IMR-90 (cell line): ENCODE data around the gene DNAJC11. TPM values are rescaled to one million over a fixed set of nuclear protein-coding genes. Genes with fewer than 3 reads are reported as not detected.

ENCODE experiments used
- ATAC-seq: fragments of 200-7000 bp; cut with Tn5 transposase; 2 replicates; pipeline ENCODE4 v1.9.1; 2020; ENCODE audit warnings: low read depth, mild to moderate bottlenecking, moderate library complexity
- BruUV-seq: library from RNA; stranded (reverse); fragments of 400-500 nt; replicated peaks from 2 replicates; lab custom pipeline; 2021; lab: Mats Ljungman, UMichigan
- CTCF ChIA-PET: fragments of 300-600 bp; formaldehyde crosslinking; extraction: SDS; loops from one replicate; lab custom pipeline; 2021; ENCODE audit warnings: antibody characterized with exemption; lab: Yijun Ruan, JAX
- POLR2A ChIA-PET: fragments of 300-600 bp; sonication (Branson Sonifier 250); formaldehyde crosslinking; loops from one replicate; lab custom pipeline; 2022; ENCODE audit warnings: antibody characterized with exemption; ENCODE audit not compliant: unreplicated experiment; lab: Charles Lee
- DNase-seq: peaks from one replicate; pipeline ENCODE4 v3.0.0; 2013
- H2AFZ ChIP-seq: replicated peaks from 2 replicates; pipeline ENCODE3; 2013; ENCODE audit warnings: low read length, mild to moderate bottlenecking; ENCODE audit not compliant: poor library complexity
- H2AK5ac ChIP-seq: 2 replicates; pipeline ENCODE4 v1.6.1; 2013; ENCODE audit warnings: low read depth, low read length, inconsistent platforms
- H2AK9ac ChIP-seq: replicated peaks from 2 replicates; pipeline ENCODE3; 2013; ENCODE audit warnings: mild to moderate bottlenecking, low read depth, low read length, moderate library complexity; ENCODE audit not compliant: poor library complexity
- H2BK120ac ChIP-seq: 2 replicates; pipeline ENCODE4 v1.6.1; 2013; ENCODE audit warnings: low read depth, low read length, inconsistent platforms
- H2BK15ac ChIP-seq: 3 replicates; pipeline ENCODE4 v1.6.1; 2013; ENCODE audit warnings: low read depth, low read length, inconsistent platforms
- H2BK20ac ChIP-seq: 2 replicates; pipeline ENCODE4 v1.6.1; 2013; ENCODE audit warnings: low read depth, mild to moderate bottlenecking, inconsistent platforms, low read length, moderate library complexity
- H2BK5ac ChIP-seq: 2 replicates; pipeline ENCODE4 v1.6.1; 2013; ENCODE audit warnings: mild to moderate bottlenecking, low read depth, low read length, inconsistent platforms; ENCODE audit not compliant: poor library complexity, severe bottlenecking
- H3K14ac ChIP-seq: replicated peaks from 2 replicates; pipeline ENCODE4 v1.6.1; 2013; ENCODE audit warnings: low read depth, low read length, inconsistent platforms
- H3K18ac ChIP-seq: 2 replicates; pipeline ENCODE4 v1.6.1; 2013; ENCODE audit warnings: low read depth, low read length, control low read depth
- H3K23ac ChIP-seq: 2 replicates; pipeline ENCODE4 v1.6.1; 2013; ENCODE audit warnings: low read depth, low read length, inconsistent platforms
- H3K27ac ChIP-seq: 2 replicates; pipeline ENCODE4 v1.5.1; 2013; ENCODE audit warnings: mild to moderate bottlenecking, control low read depth, low read length; ENCODE audit not compliant: insufficient read depth
- H3K27me3 ChIP-seq: 2 replicates; pipeline ENCODE4 v1.6.1; 2013; ENCODE audit warnings: low read length; ENCODE audit not compliant: control insufficient read depth, insufficient read depth
- H3K36me3 ChIP-seq: 2 replicates; pipeline ENCODE4 v1.6.1; 2013; ENCODE audit warnings: low read length, mixed read lengths; ENCODE audit not compliant: control insufficient read depth, insufficient read depth
- H3K4ac ChIP-seq: 2 replicates; pipeline ENCODE4 v1.6.1; 2013; ENCODE audit warnings: low read depth, low read length, inconsistent platforms
- H3K4me1 ChIP-seq: 2 replicates; pipeline ENCODE4 v1.6.1; 2013; ENCODE audit warnings: low read length, mixed read lengths; ENCODE audit not compliant: control insufficient read depth, insufficient read depth
- H3K4me2 ChIP-seq: 2 replicates; pipeline ENCODE4 v1.6.1; 2013; ENCODE audit warnings: low read depth, mild to moderate bottlenecking, control low read depth, low read length, moderate library complexity
- H3K4me3 ChIP-seq: 2 replicates; pipeline ENCODE4 v1.5.1; 2013; ENCODE audit warnings: low read depth, mild to moderate bottlenecking, control low read depth, low read length, moderate library complexity; ENCODE audit not compliant: insufficient read depth
- H3K56ac ChIP-seq: 2 replicates; pipeline ENCODE4 v1.6.1; 2013; ENCODE audit warnings: low read length, inconsistent platforms; ENCODE audit not compliant: insufficient read depth; ENCODE audit errors: extremely low read depth
- H3K79me1 ChIP-seq, 2 experiments: 2 replicates each; pipeline ENCODE4 v1.6.1; 2013; ENCODE audit warnings: low read length in 2 of 2, inconsistent platforms in 1 of 2, low read depth in 1 of 2
- H3K9ac ChIP-seq: 2 replicates; pipeline ENCODE4 v1.6.1; 2013; ENCODE audit warnings: low read depth, low read length, control low read depth
- H3K9me1 ChIP-seq: 2 replicates; pipeline ENCODE4 v1.6.1; 2013; ENCODE audit warnings: low read length, inconsistent platforms; ENCODE audit not compliant: insufficient read depth
- H3K9me3 ChIP-seq: 2 replicates; pipeline ENCODE4 v1.6.1; 2013; ENCODE audit warnings: low read length; ENCODE audit not compliant: control insufficient read depth, insufficient read depth
- H4K20me1 ChIP-seq: 2 replicates; pipeline ENCODE4 v1.6.1; 2013; ENCODE audit warnings: low read length, inconsistent platforms; ENCODE audit not compliant: insufficient read depth
- H4K5ac ChIP-seq: 2 replicates; pipeline ENCODE4 v1.6.1; 2013; ENCODE audit warnings: mild to moderate bottlenecking, low read depth, low read length, control low read depth
- H4K8ac ChIP-seq, 2 experiments: 2 replicates each; pipeline ENCODE4 v1.6.1; 2013; ENCODE audit warnings: low read depth in 2 of 2, low read length in 2 of 2, control low read depth in 1 of 2, inconsistent platforms in 1 of 2
- H4K91ac ChIP-seq: 2 replicates; pipeline ENCODE4 v1.6.1; 2013; ENCODE audit warnings: low read depth, low read length, inconsistent platforms; ENCODE audit not compliant: insufficient read depth
- BHLHE40 ChIP-seq: fragments of 150-350 bp; IDR thresholded peaks from 2 replicates; pipeline ENCODE4 v1.6.1; 2016; ENCODE audit warnings: mild to moderate bottlenecking, low read depth, low read length
- CEBPB ChIP-seq: IDR thresholded peaks from 2 replicates; pipeline ENCODE4 v1.6.1; 2012; ENCODE audit warnings: low read depth, low read length, improper control_type of control experiment
- CHD1 ChIP-seq: IDR thresholded peaks from 2 replicates; pipeline ENCODE4 v1.6.1; 2012; ENCODE audit warnings: low read depth, low read length, improper control_type of control experiment
- MAFK ChIP-seq: IDR thresholded peaks from 2 replicates; pipeline ENCODE4 v1.6.1; 2012; ENCODE audit warnings: low read depth, low read length, improper control_type of control experiment
- MAZ ChIP-seq: IDR thresholded peaks from 2 replicates; pipeline ENCODE4 v1.6.1; 2012; ENCODE audit warnings: low read depth, mild to moderate bottlenecking, low read length, improper control_type of control experiment, moderate library complexity, borderline replicate concordance
- MXI1 ChIP-seq: IDR thresholded peaks from 2 replicates; pipeline ENCODE4 v1.6.1; 2012; ENCODE audit warnings: low read depth, mild to moderate bottlenecking, low read length, moderate library complexity, borderline replicate concordance
- NFE2L2 ChIP-seq: fragments of 150-350 bp; IDR thresholded peaks from 2 replicates; pipeline ENCODE4 v1.6.1; 2016; ENCODE audit warnings: low read depth, mild to moderate bottlenecking, low read length
- POLR2A ChIP-seq: IDR thresholded peaks from 2 replicates; pipeline ENCODE4 v1.6.1; 2012; ENCODE audit warnings: mild to moderate bottlenecking, low read depth, low read length
- RAD21 ChIP-seq: IDR thresholded peaks from 2 replicates; pipeline ENCODE4 v1.6.1; 2012; ENCODE audit warnings: low read length, improper control_type of control experiment
- RFX5 ChIP-seq: IDR thresholded peaks from 2 replicates; pipeline ENCODE4 v1.8.0; 2012; ENCODE audit warnings: low read depth, mild to moderate bottlenecking, low read length, moderate library complexity
- SMC3 ChIP-seq: fragments of 150-350 bp; IDR thresholded peaks from 2 replicates; pipeline ENCODE4 v1.6.1; 2016; ENCODE audit warnings: low read depth, mild to moderate bottlenecking, antibody characterized with exemption, low read length, moderate library complexity
- WGBS, 2 experiments: methylation state at CpG; one replicate each; pipeline versions ENCODE4 v1.1.5 to v1.1.7; 2013; ENCODE audit warnings: missing lambda C conversion rate in 2 of 2; ENCODE audit not compliant: insufficient read length in 1 of 2; ENCODE audit errors: extremely low coverage in 2 of 2; 5-methylcytosine and 5-hydroxymethylcytosine counted together
- dilution Hi-C: fragments of 300-500 bp; cut with HindIII; formaldehyde crosslinking; loops from one replicate; pipeline ENCODE4 v1.14.3; 2018; ENCODE audit warnings: low sequenced_read_pairs; ENCODE audit not compliant: unreplicated experiment
- in situ Hi-C: fragments of 300-500 bp; cut with MboI; formaldehyde crosslinking; loops from 3 replicates; pipeline ENCODE4 v1.14.3; 2019; ENCODE audit warnings: low sequenced_read_pairs, inconsistent platforms, mixed read lengths
- intact Hi-C: fragments of 100-400 bp; cut with micrococcal nuclease; formaldehyde crosslinking; loops from 2 replicates; pipeline ENCODE4 v1.10.0; 2022
- polyA plus RNA-seq, 3 experiments: library from polyadenylated mRNA; depleted of rRNA; stranded (reverse); fragments of >200 nt; gene quantifications; 2 replicates each; pipeline ENCODE4 v1.2.3, GENCODE V29; 2012; ENCODE audit warnings: low replicate concordance in 1 of 3
- total RNA-seq: library from RNA; depleted of rRNA; stranded (reverse); fragments of >200 nt; gene quantifications from 2 replicates; pipeline ENCODE4 v1.2.3, GENCODE V29; 2012
- TF ChIP-seq, protein P1 (sequence below): conservative IDR thresholded peaks from 2 replicates; pipeline ENCODE4 v1.5.1; 2012; ENCODE audit warnings: mild to moderate bottlenecking, low read depth, low read length, improper control_type of control experiment
- TF ChIP-seq, protein P2 (sequence below): fragments of 150-350 bp; IDR thresholded peaks from 2 replicates; pipeline ENCODE4 v1.6.1; 2017; ENCODE audit warnings: mild to moderate bottlenecking, antibody characterized with exemption, low read length, low read depth

Gene DNAJC11
- total and polyA plus RNA-seq, 2 of the 4 experiments (the other 2 are of a cell fraction): 38.7 to 48.5 TPM

DNA sequence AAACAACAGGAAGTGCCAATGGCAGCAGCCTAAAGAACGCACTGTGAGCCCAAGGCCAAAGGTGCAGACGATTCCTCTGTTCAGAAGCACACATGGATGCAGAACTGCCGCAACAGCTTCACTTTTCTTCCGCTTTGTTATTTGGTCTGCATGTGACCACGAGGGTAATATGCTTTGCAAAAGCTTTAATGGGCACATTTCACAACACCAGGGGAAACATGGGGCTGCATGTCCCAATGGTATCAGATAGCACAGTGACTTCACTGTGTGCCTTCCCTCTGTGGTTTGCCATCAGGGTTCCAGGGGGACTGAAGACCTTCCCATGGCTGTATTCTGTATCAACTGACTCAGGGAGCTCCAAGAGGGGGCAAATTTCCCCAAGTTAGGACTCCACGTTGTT, 48.6 kb downstream of the DNAJC11 start (continued):
- TF ChIP-seq, protein P1, sequence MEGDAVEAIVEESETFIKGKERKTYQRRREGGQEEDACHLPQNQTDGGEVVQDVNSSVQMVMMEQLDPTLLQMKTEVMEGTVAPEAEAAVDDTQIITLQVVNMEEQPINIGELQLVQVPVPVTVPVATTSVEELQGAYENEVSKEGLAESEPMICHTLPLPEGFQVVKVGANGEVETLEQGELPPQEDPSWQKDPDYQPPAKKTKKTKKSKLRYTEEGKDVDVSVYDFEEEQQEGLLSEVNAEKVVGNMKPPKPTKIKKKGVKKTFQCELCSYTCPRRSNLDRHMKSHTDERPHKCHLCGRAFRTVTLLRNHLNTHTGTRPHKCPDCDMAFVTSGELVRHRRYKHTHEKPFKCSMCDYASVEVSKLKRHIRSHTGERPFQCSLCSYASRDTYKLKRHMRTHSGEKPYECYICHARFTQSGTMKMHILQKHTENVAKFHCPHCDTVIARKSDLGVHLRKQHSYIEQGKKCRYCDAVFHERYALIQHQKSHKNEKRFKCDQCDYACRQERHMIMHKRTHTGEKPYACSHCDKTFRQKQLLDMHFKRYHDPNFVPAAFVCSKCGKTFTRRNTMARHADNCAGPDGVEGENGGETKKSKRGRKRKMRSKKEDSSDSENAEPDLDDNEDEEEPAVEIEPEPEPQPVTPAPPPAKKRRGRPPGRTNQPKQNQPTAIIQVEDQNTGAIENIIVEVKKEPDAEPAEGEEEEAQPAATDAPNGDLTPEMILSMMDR: no peak

DNA sequence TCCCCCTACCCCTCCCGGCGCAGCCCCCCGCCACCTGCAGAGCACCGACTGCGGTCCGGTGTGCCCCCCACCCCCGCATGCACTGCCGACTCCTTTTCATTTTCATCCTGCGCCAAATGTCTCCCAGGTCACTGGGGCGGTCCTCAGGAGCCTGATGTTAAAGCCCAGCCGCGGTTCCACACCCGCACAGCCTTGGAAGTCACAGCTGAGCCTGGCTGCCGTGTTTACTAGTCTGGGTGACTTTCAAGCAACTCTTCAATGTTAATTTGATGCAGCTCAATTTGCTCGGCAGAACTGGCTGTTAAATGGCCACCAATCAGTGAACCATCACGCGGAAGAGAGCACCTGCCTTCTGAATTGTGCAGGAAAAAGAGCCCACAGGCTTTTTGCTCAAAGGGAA, 49.7 kb downstream of the DNAJC11 start:
- ATAC-seq (no peak), DNase-seq (no peak)
- dilution Hi-C loops: no loop called here
- Histone ChIP-seq H2AK5ac (no peak overlapping the region), H3K27ac (no peak overlapping the region), H2BK15ac (no peak overlapping the region), H4K20me1 (0 out of 2 replicates have a peak, but pooled peaks cover 2% of the 10 kb centered on the region), H3K9ac (no peak overlapping the region), H2BK120ac (no peak overlapping the region), H2AK9ac (no peak overlapping the region), H3K36me3 (peaks cover 26% of the 10 kb centered on the region), H3K79me1 (peaks cover 3 to 9% of the 10 kb centered on the region in 2 experiments; a peak in 2 of 4 replicates), H3K14ac (no peak overlapping the region), H4K5ac (no peak overlapping the region), H3K27me3 (no peaks in the 10 kb centered on the region), H3K56ac (no peak overlapping the region), H2BK5ac (no peak overlapping the region), H3K9me1 (peaks cover under 1% of the 10 kb centered on the region; the same call in 1 of the 2 replicates), H3K4me3 (no peak overlapping the region), H2BK20ac (no peak overlapping the region), H3K9me3 (no peaks in the 10 kb centered on the region), H3K4ac (no peak overlapping the region), H3K4me2 (no peak overlapping the region), H4K91ac (no peak overlapping the region), H3K4me1 (no peaks in the 10 kb centered on the region), H4K8ac (no peak overlapping the region), H3K23ac (no peak overlapping the region), H2AFZ (no peak overlapping the region), H3K18ac (no peak overlapping the region)
- ChIA-PET CTCF (no interaction called here), POLR2A (no interaction called here)
- no TSS peak for BruUV-seq
- WGBS, 2 experiments: 61% methylated on average over 12 of the region's 17 CpGs; no CpG with 5 or more reads in 1 of the 2 experiments
- in situ Hi-C loops: no loop called here
- intact Hi-C loops: no loop called here
- TF ChIP-seq RFX5: no peak
- no peak for TF ChIP-seq BHLHE40
- no peak for TF ChIP-seq NFE2L2
- TF ChIP-seq RAD21: no peak
- TF ChIP-seq CHD1: no peak
- TF ChIP-seq, protein P1: no peak
- TF ChIP-seq, protein P2, sequence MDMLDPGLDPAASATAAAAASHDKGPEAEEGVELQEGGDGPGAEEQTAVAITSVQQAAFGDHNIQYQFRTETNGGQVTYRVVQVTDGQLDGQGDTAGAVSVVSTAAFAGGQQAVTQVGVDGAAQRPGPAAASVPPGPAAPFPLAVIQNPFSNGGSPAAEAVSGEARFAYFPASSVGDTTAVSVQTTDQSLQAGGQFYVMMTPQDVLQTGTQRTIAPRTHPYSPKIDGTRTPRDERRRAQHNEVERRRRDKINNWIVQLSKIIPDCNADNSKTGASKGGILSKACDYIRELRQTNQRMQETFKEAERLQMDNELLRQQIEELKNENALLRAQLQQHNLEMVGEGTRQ: no peak
- TF ChIP-seq MXI1: no peak
- TF ChIP-seq MAFK: no peak
- TF ChIP-seq MAZ: no peak
- no peak for TF ChIP-seq SMC3
- TF ChIP-seq POLR2A: no peak
- no peak for TF ChIP-seq CEBPB
